Neural cell (in vitro differentiated cells): ENCODE measurements around the gene NGB.

Experiments used
- REST ChIP-seq: IDR thresholded peaks from 2 replicates; pipeline ENCODE4 v1.6.1; 2012; ENCODE audit warnings: borderline replicate concordance
- TF ChIP-seq, protein P1 (sequence below): fragments of 450-650 bp; IDR thresholded peaks from 2 replicates; pipeline ENCODE4 v1.5.1; 2014; ENCODE audit warnings: antibody characterized with exemption, mild to moderate bottlenecking, moderate library complexity; ENCODE audit not compliant: poor library complexity, severe bottlenecking

DNA sequence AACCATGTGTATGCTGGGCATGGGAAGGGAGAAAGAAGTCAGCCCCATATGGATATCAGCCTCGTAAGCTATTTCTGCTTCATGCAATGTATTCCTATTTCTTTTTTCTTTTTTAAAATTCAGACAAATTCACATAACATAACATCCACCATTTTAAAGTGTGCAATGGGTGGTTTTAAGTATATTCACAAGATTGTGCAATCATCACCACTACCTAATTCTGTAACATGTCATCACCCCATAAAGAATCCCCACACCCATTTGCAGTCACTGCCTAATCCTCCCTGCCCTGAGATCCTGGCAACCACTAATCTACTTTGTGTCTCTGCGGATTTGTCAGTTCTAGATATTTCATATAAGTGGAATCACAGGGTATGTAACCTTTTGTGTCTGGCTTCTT is 40.2 kb upstream of the NGB start:
- TF ChIP-seq REST: no peak
- TF ChIP-seq, protein P1, sequence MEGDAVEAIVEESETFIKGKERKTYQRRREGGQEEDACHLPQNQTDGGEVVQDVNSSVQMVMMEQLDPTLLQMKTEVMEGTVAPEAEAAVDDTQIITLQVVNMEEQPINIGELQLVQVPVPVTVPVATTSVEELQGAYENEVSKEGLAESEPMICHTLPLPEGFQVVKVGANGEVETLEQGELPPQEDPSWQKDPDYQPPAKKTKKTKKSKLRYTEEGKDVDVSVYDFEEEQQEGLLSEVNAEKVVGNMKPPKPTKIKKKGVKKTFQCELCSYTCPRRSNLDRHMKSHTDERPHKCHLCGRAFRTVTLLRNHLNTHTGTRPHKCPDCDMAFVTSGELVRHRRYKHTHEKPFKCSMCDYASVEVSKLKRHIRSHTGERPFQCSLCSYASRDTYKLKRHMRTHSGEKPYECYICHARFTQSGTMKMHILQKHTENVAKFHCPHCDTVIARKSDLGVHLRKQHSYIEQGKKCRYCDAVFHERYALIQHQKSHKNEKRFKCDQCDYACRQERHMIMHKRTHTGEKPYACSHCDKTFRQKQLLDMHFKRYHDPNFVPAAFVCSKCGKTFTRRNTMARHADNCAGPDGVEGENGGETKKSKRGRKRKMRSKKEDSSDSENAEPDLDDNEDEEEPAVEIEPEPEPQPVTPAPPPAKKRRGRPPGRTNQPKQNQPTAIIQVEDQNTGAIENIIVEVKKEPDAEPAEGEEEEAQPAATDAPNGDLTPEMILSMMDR: no peak
